Breast epithelium (tissue), 4 donors: ENCODE data around the gene ALOX12B. TPM values are rescaled to one million over a fixed set of nuclear protein-coding genes. Genes with fewer than 3 reads are reported as not detected.
A peak's percentile ranks its signal among the peaks of the same experiment; 100 is the strongest.

ENCODE experiments used
- DNase-seq, 2 donors: peaks; one replicate each; pipeline ENCODE4 v3.0.0-alpha.2; 2019; ENCODE audit warnings: low spot score in 2 of 2
- H3K27ac ChIP-seq, 2 donors: fragments of 200-600 bp; sonication (generic) in 1 of 2; one replicate each; pipeline ENCODE4 v1.5.1; 2016 to 2019; ENCODE audit warnings: mild to moderate bottlenecking in 1 of 2
- H3K27me3 ChIP-seq, 2 donors: fragments of 200-600 bp; sonication (generic) in 1 of 2; one replicate each; pipeline versions ENCODE4 v1.5.1 to v1.6.0; 2017 to 2019; ENCODE audit warnings: control low read depth in 1 of 2, mild to moderate bottlenecking in 1 of 2
- H3K36me3 ChIP-seq: fragments of 200-600 bp; one replicate; pipeline ENCODE4 v1.5.1; 2019
- H3K4me1 ChIP-seq, 2 donors: fragments of 200-600 bp; sonication (generic); one replicate each; pipeline ENCODE4 v1.5.1; 2016 to 2019; ENCODE audit warnings: control low read depth in 1 of 2
- H3K4me3 ChIP-seq, 3 donors: fragments of 200-600 bp; sonication (generic); 1 replicate in 2 of 3; 2 replicates in 1 of 3; pipeline ENCODE4 v1.5.1; 2016 to 2019; ENCODE audit warnings: mild to moderate bottlenecking in 3 of 3, moderate library complexity in 2 of 3
- H3K9me3 ChIP-seq, 2 donors: fragments of 200-600 bp; sonication (generic) in 1 of 2; one replicate each; pipeline ENCODE4 v1.5.1; 2016 to 2019; ENCODE audit warnings: control low read depth in 1 of 2
- POLR2A ChIP-seq: fragments of 450-650 bp; IDR thresholded peaks from one replicate; pipeline ENCODE4 v1.6.1; 2016; ENCODE audit warnings: antibody characterized with exemption, mild to moderate bottlenecking, moderate library complexity
- POLR2AphosphoS5 ChIP-seq, 3 donors: sonication (generic); formaldehyde crosslinking; IDR thresholded peaks; one replicate each; pipeline ENCODE4 v1.6.1; 2017; ENCODE audit warnings: antibody characterized with exemption in 3 of 3
- intact Hi-C: fragments of 100-400 bp; cut with DNase I; formaldehyde crosslinking; loops from one replicate; pipeline ENCODE4 v1.15.1; 2023; ENCODE audit warnings: low total_unique reads
- total RNA-seq, 3 donors: library from RNA; depleted of rRNA; stranded (reverse); fragments of >200 nt; gene quantifications; one replicate each; pipeline ENCODE4 v1.1.0, GENCODE V29; 2016
- TF ChIP-seq, protein P1 (sequence below), 3 donors: fragments of 450-650 bp; IDR thresholded peaks; one replicate each; pipeline ENCODE4 v1.5.1; 2016 to 2017; ENCODE audit warnings: antibody characterized with exemption in 3 of 3, mild to moderate bottlenecking in 3 of 3, moderate library complexity in 3 of 3

Gene ALOX12B
- total RNA-seq, 3 donors from 2014 or later = not detected

DNA sequence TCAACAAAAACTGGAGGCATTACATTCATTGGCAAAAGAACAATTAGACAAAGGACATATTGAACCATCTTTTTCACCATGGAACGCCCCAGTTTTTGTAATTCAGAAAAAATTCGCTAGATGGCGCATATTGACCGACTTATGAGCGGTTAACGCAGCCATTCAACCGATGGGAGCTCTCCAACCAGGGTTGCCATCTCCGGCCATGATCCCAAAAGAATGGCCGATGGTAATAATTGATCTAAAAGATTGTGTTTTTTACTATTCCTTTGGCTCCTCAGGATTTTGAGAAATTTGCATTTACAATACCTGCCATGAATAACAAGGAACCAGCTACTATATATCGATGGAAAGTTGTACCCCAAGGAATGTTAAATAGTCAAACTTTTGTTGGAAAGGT is 27.2 kb downstream of the ALOX12B start:
- Histone ChIP-seq H3K27ac (no peak overlapping the region), H3K9me3 (no peaks in the 10 kb centered on the region), H3K36me3 (no peaks in the 10 kb centered on the region), H3K27me3 (peaks cover 4 to 43% of the 10 kb centered on the region in 2 donors), H3K4me1 (no peaks in the 10 kb centered on the region), H3K4me3 (no peak overlapping the region)
- DNase-seq = peak in 1 of 2 donors; percentile 64
- intact Hi-C loops = no loop called here
- no peak for TF ChIP-seq POLR2A
- TF ChIP-seq, protein P1, sequence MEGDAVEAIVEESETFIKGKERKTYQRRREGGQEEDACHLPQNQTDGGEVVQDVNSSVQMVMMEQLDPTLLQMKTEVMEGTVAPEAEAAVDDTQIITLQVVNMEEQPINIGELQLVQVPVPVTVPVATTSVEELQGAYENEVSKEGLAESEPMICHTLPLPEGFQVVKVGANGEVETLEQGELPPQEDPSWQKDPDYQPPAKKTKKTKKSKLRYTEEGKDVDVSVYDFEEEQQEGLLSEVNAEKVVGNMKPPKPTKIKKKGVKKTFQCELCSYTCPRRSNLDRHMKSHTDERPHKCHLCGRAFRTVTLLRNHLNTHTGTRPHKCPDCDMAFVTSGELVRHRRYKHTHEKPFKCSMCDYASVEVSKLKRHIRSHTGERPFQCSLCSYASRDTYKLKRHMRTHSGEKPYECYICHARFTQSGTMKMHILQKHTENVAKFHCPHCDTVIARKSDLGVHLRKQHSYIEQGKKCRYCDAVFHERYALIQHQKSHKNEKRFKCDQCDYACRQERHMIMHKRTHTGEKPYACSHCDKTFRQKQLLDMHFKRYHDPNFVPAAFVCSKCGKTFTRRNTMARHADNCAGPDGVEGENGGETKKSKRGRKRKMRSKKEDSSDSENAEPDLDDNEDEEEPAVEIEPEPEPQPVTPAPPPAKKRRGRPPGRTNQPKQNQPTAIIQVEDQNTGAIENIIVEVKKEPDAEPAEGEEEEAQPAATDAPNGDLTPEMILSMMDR (IDR thresholded peaks at IDR 0.05) = peak; percentile 80 to 83 (median 81)
- TF ChIP-seq POLR2AphosphoS5 (IDR thresholded peaks at IDR 0.05) = no peak

DNA sequence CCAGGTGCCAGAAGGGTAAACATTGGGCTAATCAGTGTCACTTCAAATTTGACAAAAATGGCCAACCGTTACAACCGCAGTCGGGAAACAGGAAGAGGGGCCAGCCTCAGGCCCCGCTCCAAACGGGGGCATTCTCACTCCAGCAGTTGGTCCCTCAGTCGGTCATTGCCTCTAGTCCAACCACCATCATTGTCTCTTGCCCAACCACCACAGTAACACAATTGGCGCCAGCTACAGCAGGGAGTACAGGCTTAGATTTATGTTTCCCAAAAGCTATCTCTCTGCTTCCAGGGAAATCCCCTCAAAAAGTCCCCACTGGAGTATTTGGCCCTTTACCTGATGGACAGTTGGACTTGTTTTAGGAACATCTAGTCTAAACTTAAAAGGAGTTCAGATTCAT is 28.4 kb downstream of the ALOX12B start:
- intact Hi-C loops = no loop called here
- H3K27me3 ChIP-seq = peaks cover 4 to 42% of the 10 kb centered on the region in 2 donors
- no peak for DNase-seq

DNA sequence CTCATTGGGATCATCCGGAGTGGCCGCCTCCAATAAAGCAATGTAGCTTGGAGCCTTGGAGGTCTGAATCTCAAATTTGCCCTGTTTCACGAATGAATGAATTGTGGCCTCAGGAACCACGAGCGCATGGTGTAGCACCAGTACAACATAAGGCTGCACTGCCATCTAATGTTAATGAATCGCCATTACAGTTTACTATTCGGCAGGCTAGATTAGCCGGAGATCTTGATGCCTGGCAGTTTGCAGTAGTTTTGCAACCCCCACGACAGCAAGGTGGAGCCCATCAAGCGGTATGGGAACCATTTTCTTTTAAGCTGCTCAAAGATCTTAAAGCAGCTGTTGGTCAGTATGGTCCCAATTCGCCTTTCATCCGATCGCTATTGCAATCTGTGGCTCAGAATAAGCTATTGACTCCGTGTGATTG is 29.8 kb downstream of the ALOX12B start:
- no peak overlapping the region for H3K4me3 ChIP-seq
- TF ChIP-seq, protein P1 (IDR thresholded peaks at IDR 0.05) = peak; percentile 60 to 78 (median 78)
- TF ChIP-seq POLR2A = no peak
- H3K27me3 ChIP-seq = peaks cover 0 to 28% of the 10 kb centered on the region in 2 donors
- H3K27ac ChIP-seq = no peak overlapping the region
- H3K9me3 ChIP-seq = no peaks in the 10 kb centered on the region
- no peaks in the 10 kb centered on the region for H3K4me1 ChIP-seq
- H3K36me3 ChIP-seq = no peaks in the 10 kb centered on the region
- no peak for DNase-seq
- intact Hi-C loops = no loop called here

More for the DNA sequence above, 28.4 kb downstream of the ALOX12B start:
- Histone ChIP-seq H3K4me1 (no peaks in the 10 kb centered on the region), H3K4me3 (no peak overlapping the region), H3K27ac (no peak overlapping the region), H3K9me3 (no peaks in the 10 kb centered on the region), H3K36me3 (no peaks in the 10 kb centered on the region)
- TF ChIP-seq, protein P1 (IDR thresholded peaks at IDR 0.05) = no peak
- TF ChIP-seq POLR2AphosphoS5 (IDR thresholded peaks at IDR 0.05) (no peak), POLR2A (no peak)

DNA sequence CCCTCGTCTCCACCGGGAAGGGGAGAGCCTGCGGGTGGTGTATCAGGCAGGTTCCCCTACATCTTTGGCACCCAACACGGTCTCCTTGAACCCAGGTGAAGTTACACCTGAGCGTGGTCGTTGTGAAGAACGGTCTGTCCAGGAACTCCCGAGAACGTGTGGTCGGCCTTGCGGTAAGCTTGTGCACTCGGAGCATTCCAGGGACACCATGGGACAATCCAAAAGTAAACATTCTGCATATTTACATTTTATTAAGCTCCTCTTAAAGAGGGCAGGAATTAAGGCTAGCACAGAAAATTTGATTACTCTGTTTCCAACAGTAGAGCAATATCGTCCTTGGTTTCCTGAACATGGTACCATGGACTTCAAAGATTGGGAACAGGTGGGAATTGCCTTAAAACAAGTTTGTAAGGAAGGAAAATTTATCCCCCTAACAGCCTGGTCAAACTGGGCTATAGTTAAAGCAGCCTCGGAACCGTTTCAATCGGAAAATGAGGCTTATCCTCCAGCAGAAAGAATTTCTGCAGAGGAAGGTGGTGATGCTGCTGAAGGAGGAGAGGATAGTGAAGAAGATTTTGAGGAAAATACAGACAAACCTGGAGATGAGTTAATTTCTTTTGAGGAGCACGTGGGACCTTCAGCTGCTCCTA is 30.4 kb downstream of the ALOX12B start:
- no peak for TF ChIP-seq POLR2A
- TF ChIP-seq POLR2AphosphoS5 (IDR thresholded peaks at IDR 0.05) = no peak
- TF ChIP-seq, protein P1 (IDR thresholded peaks at IDR 0.05) = no peak
- no peak overlapping the region for H3K27ac ChIP-seq
- intact Hi-C loops = no loop called here
- H3K27me3 ChIP-seq = peaks cover 0 to 22% of the 10 kb centered on the region in 2 donors
- H3K36me3 ChIP-seq = no peaks in the 10 kb centered on the region
- no peak for DNase-seq
- no peaks in the 10 kb centered on the region for H3K4me1 ChIP-seq
- no peaks in the 10 kb centered on the region for H3K9me3 ChIP-seq
- no peak overlapping the region for H3K4me3 ChIP-seq

DNA sequence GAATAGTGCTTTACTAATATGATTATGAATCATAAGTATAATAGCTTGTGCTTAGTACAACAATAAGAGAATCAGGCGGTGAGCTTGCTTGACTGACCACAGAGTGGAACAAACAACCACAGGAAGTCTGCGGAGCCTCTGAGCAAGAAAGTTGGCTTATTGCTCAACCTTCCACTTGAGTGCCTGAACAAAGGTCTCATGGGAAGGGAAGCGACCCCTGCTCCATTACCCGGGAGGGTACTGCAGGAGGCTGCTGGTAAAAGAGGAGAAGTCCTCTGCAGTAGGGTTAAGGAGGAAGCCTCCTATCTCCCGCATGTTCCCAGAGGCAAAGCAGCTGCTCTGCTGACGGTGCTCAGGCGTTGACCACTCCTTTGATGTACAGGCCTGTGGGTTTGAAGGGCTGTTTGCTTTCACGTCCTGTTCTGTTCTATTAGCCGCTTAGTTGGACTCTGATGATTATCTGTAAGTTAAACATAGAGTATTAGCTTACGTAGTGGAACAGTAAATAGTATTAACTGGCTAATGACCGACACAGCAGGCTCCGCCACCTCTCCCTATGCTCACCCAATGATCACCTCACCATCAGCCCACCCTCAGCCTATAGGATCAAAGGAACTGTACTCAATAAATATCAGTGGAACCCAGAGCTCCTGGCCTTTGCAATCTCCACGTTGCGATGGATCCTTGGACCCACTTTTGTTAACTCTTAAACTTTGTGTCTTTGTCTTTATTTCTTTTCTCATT is 31.1 kb downstream of the ALOX12B start:
- intact Hi-C loops = no loop called here
- Histone ChIP-seq H3K36me3 (no peaks in the 10 kb centered on the region), H3K9me3 (no peaks in the 10 kb centered on the region), H3K4me1 (no peaks in the 10 kb centered on the region), H3K27me3 (peaks cover 0 to 16% of the 10 kb centered on the region in 2 donors), H3K4me3 (no peak overlapping the region), H3K27ac (peak overlapping the region in 1 of 2 donors; percentile 4)
- TF ChIP-seq POLR2A (no peak), POLR2AphosphoS5 (IDR thresholded peaks at IDR 0.05) (peak in 1 of 3 donors; percentile 10)
- no peak for DNase-seq
